HG02763 (cell line): ENCODE measurements around the gene UFD1.

Experiments
- ATAC-seq: cut with Tn5 transposase; IDR thresholded peaks from one replicate; pipeline ENCODE4 v1.9.1; 2021; ENCODE audit warnings: mild to moderate bottlenecking, moderate library complexity; ENCODE audit not compliant: unreplicated experiment

Gene UFD1

DNA sequence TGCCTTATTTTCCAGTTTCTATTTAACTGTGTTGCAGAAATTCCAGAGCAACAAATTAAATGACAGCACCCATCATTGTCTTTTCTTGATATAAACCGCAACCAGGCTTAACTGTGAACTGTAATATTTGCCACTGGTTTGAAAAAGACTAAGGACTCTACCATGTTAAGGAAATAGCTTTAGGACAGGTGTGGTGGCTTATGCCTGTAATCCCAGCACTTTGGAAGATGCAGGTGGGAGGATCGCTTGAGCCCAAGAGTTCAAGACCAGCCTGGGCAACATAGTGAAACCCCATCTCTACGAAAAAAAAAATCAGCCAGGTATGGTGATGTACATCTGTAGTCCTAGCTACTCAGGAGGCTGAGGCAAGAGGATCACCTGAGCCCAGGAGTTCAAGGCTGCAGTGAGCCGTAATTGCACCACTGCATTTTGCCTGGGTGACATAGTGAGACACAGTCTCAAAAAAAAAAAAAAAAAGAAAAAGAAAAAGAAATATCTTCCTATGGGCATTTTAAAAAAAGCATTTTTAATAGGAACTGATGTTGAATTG, 76.3 kb downstream of the UFD1 start:
- ATAC-seq, result no peak

DNA sequence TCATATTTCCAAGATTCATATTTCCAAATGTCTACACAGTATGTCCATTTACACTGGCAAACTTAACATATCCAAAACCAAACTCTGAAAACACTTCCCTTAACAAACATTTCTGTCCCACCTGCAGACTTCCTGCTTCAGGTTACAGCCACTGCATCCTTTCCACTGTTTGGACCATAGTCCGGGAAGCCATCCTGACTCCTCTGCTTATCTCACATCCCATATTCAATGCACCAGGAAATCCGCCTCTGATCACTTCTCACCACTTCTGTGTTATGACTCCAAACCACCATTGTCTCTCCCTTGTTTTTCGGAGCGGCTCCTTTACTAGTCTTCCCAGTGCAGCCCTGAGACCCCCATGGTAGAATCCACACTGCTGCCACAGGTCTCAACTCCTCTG, 77.5 kb downstream of the UFD1 start:
- no peak for ATAC-seq

DNA sequence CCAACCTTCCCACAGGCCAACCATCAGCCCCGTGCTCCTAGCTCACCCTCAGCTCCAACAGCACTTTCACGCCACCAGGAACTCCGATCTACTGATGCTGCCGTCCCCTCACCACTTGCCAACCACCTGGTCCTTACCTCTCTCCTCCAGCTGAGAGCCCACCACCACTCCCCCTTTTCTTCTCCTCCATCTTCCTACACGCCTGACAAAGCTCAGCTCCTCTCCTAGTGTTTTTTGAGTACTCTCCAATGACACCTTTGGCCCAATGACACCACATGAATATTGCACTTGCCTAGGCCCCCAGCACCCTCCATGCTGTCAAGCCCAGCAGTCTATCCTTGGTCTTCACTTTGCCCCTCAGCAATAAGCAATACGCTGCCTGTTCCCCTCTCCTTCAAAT, 78.1 kb downstream of the UFD1 start:
- no peak for ATAC-seq
